ENCODE measurements around the gene RPS6KA4.

RPS6KA4 gene

GRCh38 chr11:64353715-64354506 lies 5.1 kb upstream of the RPS6KA4 start:
- no peak overlapping the region for H3K4me3 ChIP-seq (ENCODE audit: low read length)
- H3K36me3 ChIP-seq (ENCODE audit: control insufficient read depth, insufficient read depth, low read length) = no peaks in the 10 kb centered on the region
- H3K27me3 ChIP-seq (ENCODE audit: control insufficient read depth, insufficient read depth, low read length) = no peaks in the 10 kb centered on the region
- no peak overlapping the region for H3K9ac ChIP-seq (ENCODE audit: low read length)
- peaks cover 41% of the 10 kb centered on the region for H3K4me1 ChIP-seq (ENCODE audit: control insufficient read depth, insufficient read depth, low read length)
- no peaks in the 10 kb centered on the region for H3K9me3 ChIP-seq (ENCODE audit: control insufficient read depth, low read length)

GRCh38 chr11:64355078-64355940 lies 3.7 kb upstream of the RPS6KA4 start:
- Histone ChIP-seq H3K4me3 (ENCODE audit: low read length) (peak overlapping the region; percentile 53), H3K9ac (ENCODE audit: low read length) (peak overlapping the region; percentile 66), H3K4me1 (ENCODE audit: control insufficient read depth, insufficient read depth, low read length) (peaks cover 50% of the 10 kb centered on the region)

GRCh38 chr11:64356498-64357411 lies 2.2 kb upstream of the RPS6KA4 start:
- no peaks in the 10 kb centered on the region for H3K9me3 ChIP-seq (ENCODE audit: control insufficient read depth, low read length)
- peaks cover 6% of the 10 kb centered on the region for H3K36me3 ChIP-seq (ENCODE audit: control insufficient read depth, insufficient read depth, low read length)
- H3K4me3 ChIP-seq (ENCODE audit: low read length) = no peak overlapping the region
- no peaks in the 10 kb centered on the region for H3K27me3 ChIP-seq (ENCODE audit: control insufficient read depth, insufficient read depth, low read length)
- H3K4me1 ChIP-seq (ENCODE audit: control insufficient read depth, insufficient read depth, low read length) = peaks cover 59% of the 10 kb centered on the region
- peak overlapping the region; percentile 39 for H3K9ac ChIP-seq (ENCODE audit: low read length)

More at GRCh38 chr11:64355078-64355940, 3.7 kb upstream of the RPS6KA4 start:
- no peaks in the 10 kb centered on the region for H3K27me3 ChIP-seq (ENCODE audit: control insufficient read depth, insufficient read depth, low read length)
- no peaks in the 10 kb centered on the region for H3K36me3 ChIP-seq (ENCODE audit: control insufficient read depth, insufficient read depth, low read length)
- no peaks in the 10 kb centered on the region for H3K9me3 ChIP-seq (ENCODE audit: control insufficient read depth, low read length)

GRCh38 chr11:64357446-64357845 lies 1.5 kb upstream of the RPS6KA4 start:
- peaks cover 59% of the 10 kb centered on the region for H3K4me1 ChIP-seq (ENCODE audit: control insufficient read depth, insufficient read depth, low read length)
- H3K4me3 ChIP-seq (ENCODE audit: low read length) = no peak overlapping the region
- H3K9ac ChIP-seq (ENCODE audit: low read length) = peak overlapping the region; percentile 39
- H3K27me3 ChIP-seq (ENCODE audit: control insufficient read depth, insufficient read depth, low read length) = no peaks in the 10 kb centered on the region
- H3K36me3 ChIP-seq (ENCODE audit: control insufficient read depth, insufficient read depth, low read length) = peaks cover 13% of the 10 kb centered on the region
- no peaks in the 10 kb centered on the region for H3K9me3 ChIP-seq (ENCODE audit: control insufficient read depth, low read length)

GRCh38 chr11:64357904-64358535 lies 942 bp upstream of the RPS6KA4 start:
- Histone ChIP-seq H3K9ac (ENCODE audit: low read length) (peak overlapping the region; percentile 83), H3K4me1 (ENCODE audit: control insufficient read depth, insufficient read depth, low read length) (peaks cover 59% of the 10 kb centered on the region), H3K9me3 (ENCODE audit: control insufficient read depth, low read length) (no peaks in the 10 kb centered on the region), H3K4me3 (ENCODE audit: low read length) (peak overlapping the region; percentile 51), H3K27me3 (ENCODE audit: control insufficient read depth, insufficient read depth, low read length) (no peaks in the 10 kb centered on the region), H3K36me3 (ENCODE audit: control insufficient read depth, insufficient read depth, low read length) (peaks cover 13% of the 10 kb centered on the region)

- Histone ChIP-seq H3K9ac (ENCODE audit: low read length) (peak overlapping the region; percentile 83), H3K27me3 (ENCODE audit: control insufficient read depth, insufficient read depth, low read length) (no peaks in the 10 kb centered on the region), H3K36me3 (ENCODE audit: control insufficient read depth, insufficient read depth, low read length) (peaks cover 13% of the 10 kb centered on the region), H3K9me3 (ENCODE audit: control insufficient read depth, low read length) (no peaks in the 10 kb centered on the region), H3K4me1 (ENCODE audit: control insufficient read depth, insufficient read depth, low read length) (peaks cover 59% of the 10 kb centered on the region), H3K4me3 (ENCODE audit: low read length) (peak overlapping the region; percentile 51)
Observed at GRCh38 chr11:64358536-64358906, 441 bp upstream of the RPS6KA4 start.

GRCh38 chr11:64359712-64360445 lies 917 bp downstream of the RPS6KA4 start:
- peaks cover 55% of the 10 kb centered on the region for H3K4me1 ChIP-seq (ENCODE audit: control insufficient read depth, insufficient read depth, low read length)
- no peaks in the 10 kb centered on the region for H3K27me3 ChIP-seq (ENCODE audit: control insufficient read depth, insufficient read depth, low read length)
- H3K9ac ChIP-seq (ENCODE audit: low read length) = peak overlapping the region; percentile 83
- no peaks in the 10 kb centered on the region for H3K9me3 ChIP-seq (ENCODE audit: control insufficient read depth, low read length)
- H3K36me3 ChIP-seq (ENCODE audit: control insufficient read depth, insufficient read depth, low read length) = peaks cover 14% of the 10 kb centered on the region
- H3K4me3 ChIP-seq (ENCODE audit: low read length) = peak overlapping the region; percentile 89

- Histone ChIP-seq H3K4me1 (ENCODE audit: control insufficient read depth, insufficient read depth, low read length) (peaks cover 49% of the 10 kb centered on the region), H3K9me3 (ENCODE audit: control insufficient read depth, low read length) (no peaks in the 10 kb centered on the region), H3K27me3 (ENCODE audit: control insufficient read depth, insufficient read depth, low read length) (no peaks in the 10 kb centered on the region), H3K9ac (ENCODE audit: low read length) (no peak overlapping the region), H3K4me3 (ENCODE audit: low read length) (no peak overlapping the region), H3K36me3 (ENCODE audit: control insufficient read depth, insufficient read depth, low read length) (peaks cover 19% of the 10 kb centered on the region)
Observed at GRCh38 chr11:64360448-64360921, 1.5 kb downstream of the RPS6KA4 start.

GRCh38 chr11:64361659-64362058 lies 2.7 kb downstream of the RPS6KA4 start:
- no peaks in the 10 kb centered on the region for H3K27me3 ChIP-seq (ENCODE audit: control insufficient read depth, insufficient read depth, low read length)
- no peak overlapping the region for H3K9ac ChIP-seq (ENCODE audit: low read length)
- peaks cover 41% of the 10 kb centered on the region for H3K4me1 ChIP-seq (ENCODE audit: control insufficient read depth, insufficient read depth, low read length)
- H3K36me3 ChIP-seq (ENCODE audit: control insufficient read depth, insufficient read depth, low read length) = peaks cover 19% of the 10 kb centered on the region
- H3K9me3 ChIP-seq (ENCODE audit: control insufficient read depth, low read length) = no peaks in the 10 kb centered on the region
- H3K4me3 ChIP-seq (ENCODE audit: low read length) = no peak overlapping the region

GRCh38 chr11:64362339-64362738 lies 3.4 kb downstream of the RPS6KA4 start:
- Histone ChIP-seq H3K36me3 (ENCODE audit: control insufficient read depth, insufficient read depth, low read length) (peaks cover 19% of the 10 kb centered on the region), H3K27me3 (ENCODE audit: control insufficient read depth, insufficient read depth, low read length) (no peaks in the 10 kb centered on the region), H3K4me3 (ENCODE audit: low read length) (no peak overlapping the region), H3K4me1 (ENCODE audit: control insufficient read depth, insufficient read depth, low read length) (peaks cover 34% of the 10 kb centered on the region), H3K9ac (ENCODE audit: low read length) (no peak overlapping the region), H3K9me3 (ENCODE audit: control insufficient read depth, low read length) (no peaks in the 10 kb centered on the region)

Data from mucosa of stomach (tissue), 1 donor.